ENCODE measurements around the gene NDUFS6. TPM values are rescaled to one million over a fixed set of nuclear protein-coding genes. Genes with fewer than 3 reads are reported as not detected.
"Not testable (repeated sequence)": the region's sequence is repeated elsewhere in the genome, so short reads cannot be mapped to it uniquely, and the experiment has no call there.

Gene NDUFS6
- total RNA-seq, 2 donors from 2014 or later: 12.5 to 41.9 TPM

- H3K4me3 ChIP-seq: no peak overlapping the region
- no peak for ATAC-seq
- 93 to 97% methylated on average over 16 to 24 of the region's 32 CpGs for WGBS, 2 donors
- no peak overlapping the region for H3K27ac ChIP-seq
- TF ChIP-seq POLR2A (IDR thresholded peaks at IDR 0.05) (no peak), CTCF (IDR thresholded peaks at IDR 0.05) (no peak)
- H3K4me1 ChIP-seq: no peaks in the 10 kb centered on the region
- peaks cover 5 to 30% of the 10 kb centered on the region in 2 donors for H3K36me3 ChIP-seq (replicated peaks in 1 of 2; ENCODE audit: insufficient read depth in 1 of 2, low read depth in 2 of 2)
- H3K27me3 ChIP-seq: no peaks in the 10 kb centered on the region
- intact Hi-C loops (cut with DNase I): no loop called here
- no peaks in the 10 kb centered on the region for H3K9me3 ChIP-seq
- no peak for DNase-seq
Measured at GRCh38 chr5:1809416-1810035, 8.3 kb downstream of the NDUFS6 start.

GRCh38 chr5:1810581-1811101 is 9.4 kb downstream of the NDUFS6 start:
- WGBS, 2 donors: 90 to 92% methylated on average over 10 of the region's 10 CpGs
- ATAC-seq (no peak), DNase-seq (no peak)
- intact Hi-C loops (cut with DNase I): no loop called here
- Histone ChIP-seq H3K36me3 (replicated peaks in 1 of 2; ENCODE audit: insufficient read depth in 1 of 2, low read depth in 2 of 2) (peaks cover 1 to 31% of the 10 kb centered on the region in 2 donors), H3K4me1 (no peaks in the 10 kb centered on the region), H3K27me3 (no peaks in the 10 kb centered on the region), H3K27ac (no peak overlapping the region), H3K4me3 (no peak overlapping the region), H3K9me3 (no peaks in the 10 kb centered on the region)
- TF ChIP-seq CTCF (IDR thresholded peaks at IDR 0.05) (no peak), POLR2A (IDR thresholded peaks at IDR 0.05) (no peak)

- DNase-seq (no peak), ATAC-seq (no peak)
- TF ChIP-seq POLR2A (IDR thresholded peaks at IDR 0.05): no peak
- Histone ChIP-seq H3K4me1 (no peaks in the 10 kb centered on the region), H3K27ac (no peak overlapping the region), H3K4me3 (no peak overlapping the region), H3K27me3 (no peaks in the 10 kb centered on the region), H3K9me3 (no peaks in the 10 kb centered on the region), H3K36me3 (replicated peaks in 1 of 2; ENCODE audit: insufficient read depth in 1 of 2, low read depth in 2 of 2) (peaks cover 9 to 30% of the 10 kb centered on the region in 2 donors)
- WGBS, 2 donors: 95 to 96% methylated on average over 28 to 29 of the region's 30 CpGs
- intact Hi-C loops (cut with DNase I): no loop called here
Measured at GRCh38 chr5:1814183-1815020, 13.2 kb downstream of the NDUFS6 start.

- 91 to 94% methylated on average over 16 to 18 of the region's 18 CpGs for WGBS, 2 donors
- Histone ChIP-seq H3K4me1 (no peaks in the 10 kb centered on the region), H3K9me3 (no peaks in the 10 kb centered on the region), H3K27me3 (no peaks in the 10 kb centered on the region), H3K27ac (no peak overlapping the region), H3K4me3 (no peak overlapping the region), H3K36me3 (replicated peaks in 1 of 2; ENCODE audit: insufficient read depth in 1 of 2, low read depth in 2 of 2) (peaks cover 9 to 29% of the 10 kb centered on the region in 2 donors)
- intact Hi-C loops (cut with DNase I): no loop called here
- no peak for TF ChIP-seq CTCF (IDR thresholded peaks at IDR 0.05)
- no peak for TF ChIP-seq POLR2A (IDR thresholded peaks at IDR 0.05)
- no peak for DNase-seq
- no peak for ATAC-seq
Measured at GRCh38 chr5:1815071-1815786, 14.0 kb downstream of the NDUFS6 start.

- TF ChIP-seq CTCF (IDR thresholded peaks at IDR 0.05): no peak
- no peak for TF ChIP-seq POLR2A (IDR thresholded peaks at IDR 0.05)
- Histone ChIP-seq H3K9me3 (no peaks in the 10 kb centered on the region), H3K27me3 (no peaks in the 10 kb centered on the region), H3K36me3 (replicated peaks in 1 of 2; ENCODE audit: insufficient read depth in 1 of 2, low read depth in 2 of 2) (peaks cover 9 to 32% of the 10 kb centered on the region in 2 donors), H3K4me1 (no peaks in the 10 kb centered on the region), H3K27ac (no peak overlapping the region), H3K4me3 (no peak overlapping the region)
- DNase-seq (no peak), ATAC-seq (no peak)
- WGBS, 2 donors: 89 to 95% methylated on average over 17 of the region's 17 CpGs
- intact Hi-C loops (cut with DNase I): no loop called here
Measured at GRCh38 chr5:1815881-1816292, 14.7 kb downstream of the NDUFS6 start.

GRCh38 chr5:1816495-1817089 is 15.4 kb downstream of the NDUFS6 start:
- 88 to 99% methylated on average over 13 to 18 of the region's 18 CpGs for WGBS, 2 donors
- intact Hi-C loops (cut with DNase I); H3K27ac ChIP-seq; H3K4me1 ChIP-seq; H3K27me3 ChIP-seq; DNase-seq; H3K4me3 ChIP-seq; ATAC-seq; H3K9me3 ChIP-seq: not testable (repeated sequence)
- peaks cover 9 to 31% of the 10 kb centered on the region in 2 donors for H3K36me3 ChIP-seq (replicated peaks in 1 of 2; ENCODE audit: insufficient read depth in 1 of 2, low read depth in 2 of 2)

Data from body of pancreas (tissue), 4 donors.